HG03442 (cell line): ENCODE data around the gene DUS4L.

ENCODE experiments used
- ATAC-seq: cut with Tn5 transposase; IDR thresholded peaks from one replicate; pipeline ENCODE4 v1.9.1; 2021; ENCODE audit warnings: mild to moderate bottlenecking, moderate library complexity; ENCODE audit not compliant: unreplicated experiment

Gene DUS4L

DNA sequence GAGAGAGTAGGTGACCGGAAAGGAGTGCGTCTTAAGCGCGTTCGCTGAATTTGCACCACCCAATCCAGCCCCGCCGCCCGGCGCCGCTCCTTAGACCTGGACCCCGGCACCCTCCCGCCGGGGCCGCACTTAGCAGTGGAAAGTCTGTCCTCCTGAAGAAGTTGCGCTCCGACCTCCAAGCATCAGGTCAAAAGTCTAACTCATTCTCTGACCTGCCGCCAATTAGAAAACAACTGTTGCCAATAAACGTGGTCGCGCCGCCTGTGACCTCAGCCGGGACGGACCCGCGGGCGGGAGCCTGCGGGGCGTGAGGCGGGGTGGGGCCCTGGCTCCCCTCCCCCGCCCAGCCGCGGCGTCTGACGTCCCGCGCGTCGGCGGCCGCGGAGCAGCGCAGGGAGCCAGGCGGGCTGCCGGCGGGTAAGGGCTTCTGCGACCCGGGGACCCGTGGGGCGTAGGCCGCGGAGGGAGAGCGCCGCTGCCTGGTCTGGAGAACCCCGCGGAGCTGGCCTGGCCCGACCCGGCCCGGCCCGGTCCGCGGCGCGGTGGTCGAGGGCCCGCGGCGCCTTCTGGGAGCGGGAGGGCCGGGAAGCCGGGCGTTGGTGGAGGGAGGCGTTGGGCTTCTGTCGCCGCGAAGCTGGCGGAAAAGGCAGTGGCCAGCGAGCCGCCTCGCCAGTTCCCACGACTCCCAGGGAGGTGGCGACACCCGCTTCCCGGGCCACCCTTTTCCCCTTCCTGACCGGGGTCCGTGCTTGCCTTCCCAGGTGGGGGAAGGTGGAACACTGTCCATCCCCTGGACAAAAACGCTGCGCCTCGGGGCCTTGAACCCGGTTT lies 16.3 kb downstream of the DUS4L start, which contains the start of gene BCAP29:
BCAP29 (plus strand) TSS at position 362 of the 831 bp plus-strand sequence. CDS start 527 bp downstream, outside the sequence.
- peak; percentile 88 for ATAC-seq

DNA sequence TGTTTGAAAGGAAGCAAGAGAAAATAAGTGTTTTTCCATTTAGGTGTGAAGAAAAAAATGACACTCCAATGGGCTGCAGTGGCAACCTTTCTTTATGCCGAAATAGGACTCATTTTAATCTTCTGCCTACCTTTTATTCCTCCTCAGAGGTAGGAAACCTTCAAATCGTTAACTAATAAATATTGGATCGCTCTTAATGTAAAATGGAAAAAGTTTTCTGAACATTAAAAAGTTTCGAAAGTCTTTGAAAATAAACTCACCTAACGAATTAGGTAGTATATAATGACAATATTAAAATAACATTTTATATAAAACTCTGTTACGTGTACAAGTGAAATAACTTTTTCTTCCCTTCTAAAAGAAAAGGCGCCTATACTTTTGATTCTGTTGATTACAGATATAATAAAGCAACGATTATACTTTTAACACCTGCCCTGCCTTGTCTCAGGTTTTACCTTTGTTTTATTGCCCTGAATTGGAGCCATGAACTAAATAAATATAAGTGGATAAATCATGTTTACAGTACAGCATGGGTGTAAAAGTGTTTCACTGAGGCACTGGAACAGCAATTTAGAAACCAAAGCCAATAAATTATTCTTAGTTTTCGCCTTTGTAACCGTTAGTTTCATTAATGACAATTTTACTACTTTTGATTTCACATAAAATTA lies 17.1 kb downstream of the DUS4L start:
- no peak for ATAC-seq

GRCh38 chr7:107581387-107582013 lies 17.7 kb downstream of the DUS4L start:
- no peak for ATAC-seq

- ATAC-seq: no peak
Measured at GRCh38 chr7:107582875-107583274, 19.1 kb downstream of the DUS4L start.

DNA sequence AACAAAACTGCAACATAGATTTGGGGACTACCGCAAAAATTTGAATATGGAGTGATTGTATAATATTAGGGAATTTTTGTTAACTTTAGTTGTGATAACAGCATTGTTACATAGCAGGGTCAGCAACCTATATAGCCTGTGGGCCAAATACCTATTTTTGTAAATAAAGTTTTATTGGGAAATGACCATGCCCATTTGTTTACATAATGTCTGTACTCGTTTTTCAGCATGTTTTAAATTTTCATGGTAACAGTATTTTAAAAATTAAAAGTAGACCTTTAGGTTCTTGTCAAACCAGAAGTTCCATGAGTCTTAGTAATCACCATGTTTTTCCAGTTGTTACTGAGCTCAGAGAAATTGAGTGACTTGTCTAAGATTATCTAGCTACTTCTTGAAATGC lies 20.9 kb downstream of the DUS4L start:
- ATAC-seq: no peak

DNA sequence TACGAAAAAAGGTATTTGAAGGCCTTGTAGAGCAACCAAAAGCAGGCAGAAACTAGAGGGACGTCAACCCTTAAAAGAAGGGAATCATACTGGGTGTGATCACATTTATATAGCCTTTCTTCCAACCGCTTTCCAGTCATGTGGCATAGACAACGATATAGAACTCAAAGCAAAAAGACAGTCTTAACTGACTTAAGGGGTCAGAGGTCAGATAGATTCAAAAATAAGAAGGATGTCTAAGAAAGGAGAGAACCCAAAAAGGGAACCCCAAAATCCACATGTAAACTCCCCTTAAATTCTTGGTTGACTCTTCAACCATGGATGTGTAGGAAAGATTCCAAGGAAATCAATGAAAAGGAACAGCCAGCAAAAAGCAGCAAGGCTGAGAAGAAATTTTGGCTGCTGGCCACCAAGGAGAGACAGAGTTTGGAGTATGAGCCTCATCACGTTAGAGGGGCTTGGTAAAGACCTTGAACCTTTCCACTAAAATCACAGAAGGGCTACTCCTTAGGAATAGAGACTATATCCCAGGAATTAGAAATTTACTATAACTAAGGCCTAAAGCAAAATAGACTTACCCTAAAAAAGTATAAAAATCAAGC lies 24.9 kb downstream of the DUS4L start:
- no peak for ATAC-seq

GRCh38 chr7:107591421-107591820 lies 27.6 kb downstream of the DUS4L start:
- ATAC-seq: no peak

GRCh38 chr7:107592361-107593024 lies 28.7 kb downstream of the DUS4L start:
- ATAC-seq: no peak

DNA sequence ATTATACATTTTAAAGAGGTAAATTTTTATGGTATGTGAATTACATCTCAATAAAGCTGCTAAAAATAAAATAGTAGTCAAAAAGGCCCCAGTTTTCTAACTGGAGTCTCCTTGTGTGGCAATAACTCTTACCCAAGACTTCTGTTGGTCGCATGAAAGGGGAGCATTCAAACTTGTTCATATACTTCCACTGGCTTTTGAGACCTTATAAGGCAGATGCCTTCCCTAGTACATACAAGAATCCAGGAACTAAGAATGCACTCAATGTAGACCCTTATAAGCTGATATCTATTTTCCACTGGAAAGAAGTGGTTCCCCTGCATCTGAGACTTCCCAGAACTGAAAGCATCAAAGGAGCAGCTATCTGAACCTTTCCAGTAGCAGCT lies 29.2 kb downstream of the DUS4L start:
- ATAC-seq: no peak

DNA sequence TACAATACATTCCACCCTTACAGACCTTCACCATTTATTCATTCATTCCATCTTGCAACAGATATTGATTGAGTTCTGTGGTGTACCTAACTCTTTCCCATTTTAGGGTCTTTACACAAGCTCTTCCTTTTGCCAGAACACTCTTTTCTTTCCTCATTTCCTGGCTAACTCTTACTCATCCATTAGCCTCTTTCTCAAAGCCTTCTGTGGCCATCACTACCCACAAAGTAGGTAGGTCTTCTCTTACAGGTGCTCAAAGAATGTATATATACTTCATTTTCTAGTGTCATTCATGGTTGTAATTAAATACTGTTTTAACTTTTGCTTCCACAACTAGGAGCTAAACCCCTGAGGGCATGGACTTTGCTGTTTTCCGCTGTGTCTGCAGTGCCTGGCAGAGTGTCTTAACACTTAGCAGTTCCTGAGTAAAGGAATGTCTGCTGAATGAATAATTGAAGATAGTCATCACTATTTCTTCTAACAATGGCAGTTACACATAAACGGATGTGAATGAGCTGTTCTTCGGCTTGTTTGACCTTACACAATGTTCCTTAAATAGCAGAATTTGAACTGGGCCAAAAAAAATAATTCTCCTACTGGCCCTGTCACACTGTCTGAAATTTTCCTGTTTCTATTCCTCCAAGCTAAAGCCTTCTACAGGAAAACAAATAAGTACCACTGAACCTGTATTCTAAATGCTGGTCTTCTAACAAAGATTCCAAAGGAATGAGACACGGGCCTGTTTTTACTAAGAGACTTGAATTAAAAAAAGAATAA lies 31.4 kb downstream of the DUS4L start:
- ATAC-seq: no peak

- ATAC-seq: no peak
Measured at GRCh38 chr7:107596881-107597581, 33.3 kb downstream of the DUS4L start.

- no peak for ATAC-seq
Measured at GRCh38 chr7:107597582-107597916, 33.8 kb downstream of the DUS4L start.

- no peak for ATAC-seq
Measured at GRCh38 chr7:107597953-107598352, 34.2 kb downstream of the DUS4L start.

DNA sequence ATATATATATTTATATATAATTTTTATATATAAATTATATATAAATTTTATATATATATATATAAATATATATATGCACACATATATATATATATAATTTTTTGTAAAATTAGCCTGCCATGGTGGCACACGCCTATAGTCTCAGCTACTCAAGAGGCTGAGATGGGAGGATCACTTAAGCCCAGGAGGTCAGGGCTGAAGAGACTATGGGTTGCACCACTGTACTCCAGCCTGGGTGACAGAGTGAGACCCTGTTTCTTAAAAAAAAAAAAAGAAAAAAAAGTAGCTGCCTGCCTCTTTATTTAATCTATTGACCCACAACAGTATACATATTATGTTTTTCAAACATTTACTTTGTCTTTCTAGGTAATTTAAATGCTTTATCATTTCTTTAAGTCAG lies 35.5 kb downstream of the DUS4L start:
- ATAC-seq: no peak

- no peak for ATAC-seq
Measured at GRCh38 chr7:107600816-107601215, 37.0 kb downstream of the DUS4L start.

DNA sequence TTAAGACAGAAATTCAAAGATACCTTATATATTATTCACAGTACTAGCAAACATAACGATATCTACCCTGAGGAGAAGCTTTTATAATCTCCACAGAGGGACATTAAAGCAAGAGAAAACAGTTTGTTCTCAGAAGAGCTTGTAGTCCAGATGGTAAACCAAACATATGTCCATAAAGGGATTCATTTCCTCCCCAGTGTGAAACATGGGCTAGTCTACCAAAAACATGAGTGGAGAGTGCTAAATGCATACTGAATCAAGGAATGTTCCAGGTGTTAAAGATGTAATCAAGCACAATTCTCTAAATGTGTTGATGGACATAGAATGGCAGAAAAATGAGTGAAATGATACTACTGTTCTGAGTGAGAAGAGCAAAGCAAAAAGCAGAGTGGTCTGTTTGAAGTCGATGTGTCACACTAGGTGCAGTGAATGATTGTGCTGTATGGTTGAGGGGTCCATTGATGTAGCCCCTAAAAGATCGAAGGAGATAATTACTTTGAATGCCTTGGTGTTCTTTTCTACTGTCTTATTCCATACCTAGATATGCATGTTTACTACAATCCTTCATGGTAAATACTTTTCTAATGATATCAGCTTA lies 41.5 kb downstream of the DUS4L start:
- no peak for ATAC-seq

GRCh38 chr7:107606303-107606702 lies 42.5 kb downstream of the DUS4L start:
- ATAC-seq: no peak

DNA sequence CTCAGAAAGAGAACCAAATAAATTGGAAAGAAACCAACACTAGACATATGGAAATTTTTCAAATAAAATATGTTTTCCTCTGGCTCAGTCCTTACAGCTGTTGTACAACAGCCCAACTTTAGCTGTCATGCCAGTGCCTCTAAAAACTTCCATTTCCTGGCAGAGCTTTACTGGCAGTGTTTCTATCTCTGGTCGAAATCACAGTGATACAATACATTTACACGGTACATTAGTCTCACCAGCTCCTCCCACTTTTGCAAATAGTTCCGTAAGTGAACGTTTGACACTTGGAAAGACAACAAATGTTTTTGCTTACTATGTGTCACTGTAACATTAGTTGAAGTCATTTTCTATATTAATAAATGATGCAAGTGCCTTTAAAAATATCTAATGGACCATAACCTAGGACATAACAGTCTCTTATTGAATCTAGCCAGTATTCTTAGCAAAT lies 46.1 kb downstream of the DUS4L start:
- no peak for ATAC-seq

- no peak for ATAC-seq
Measured at GRCh38 chr7:107610323-107610722, 46.6 kb downstream of the DUS4L start.
